Stimulated activated CD8-positive, alpha-beta memory T cell treated with anti-CD3 and anti-CD28 coated beads, Interleukin-4, amount 100 ng/mL, for 48 hours (primary cell): ENCODE measurements around the gene CITED4.

ENCODE experiments used
- DNase-seq: peaks from one replicate; pipeline ENCODE4 v3.0.0-alpha.2; 2020

CITED4 gene

GRCh38 chr1:40884055-40884795 lies 22.1 kb upstream of the CITED4 start:
- DNase-seq: no peak

GRCh38 chr1:40880813-40881549 lies 18.8 kb upstream of the CITED4 start:
- no peak for DNase-seq

- no peak for DNase-seq
Observed at GRCh38 chr1:40879482-40880175, 17.5 kb upstream of the CITED4 start.

GRCh38 chr1:40878906-40879305 lies 16.7 kb upstream of the CITED4 start:
- no peak for DNase-seq

GRCh38 chr1:40877698-40878097 lies 15.5 kb upstream of the CITED4 start:
- DNase-seq: peak; percentile 36

- DNase-seq: no peak
Observed at GRCh38 chr1:40876891-40877290, 14.7 kb upstream of the CITED4 start.

GRCh38 chr1:40876436-40876761 lies 14.2 kb upstream of the CITED4 start:
- DNase-seq: no peak

- DNase-seq: no peak
Observed at GRCh38 chr1:40873863-40874472, 11.8 kb upstream of the CITED4 start.

- DNase-seq: no peak
Observed at GRCh38 chr1:40872276-40872675, 10.1 kb upstream of the CITED4 start.

GRCh38 chr1:40870135-40870728 lies 8.1 kb upstream of the CITED4 start:
- no peak for DNase-seq

GRCh38 chr1:40868051-40868723 lies 6.0 kb upstream of the CITED4 start:
- no peak for DNase-seq

GRCh38 chr1:40861224-40862003 lies 749 bp downstream of the CITED4 start:
- peak; percentile 36 for DNase-seq

GRCh38 chr1:40860706-40861223 lies 1.4 kb downstream of the CITED4 start:
- no peak for DNase-seq

- DNase-seq: no peak
Observed at GRCh38 chr1:40858856-40859416, 3.2 kb downstream of the CITED4 start.

GRCh38 chr1:40857737-40858136 lies 4.4 kb downstream of the CITED4 start:
- no peak for DNase-seq

- DNase-seq: no peak
Observed at GRCh38 chr1:40856656-40857302, 5.4 kb downstream of the CITED4 start.

- DNase-seq: no peak
Observed at GRCh38 chr1:40856116-40856515, 6.0 kb downstream of the CITED4 start.

- DNase-seq: peak; percentile 48
Observed at GRCh38 chr1:40855513-40855912, 6.7 kb downstream of the CITED4 start.

GRCh38 chr1:40853885-40854170 lies 8.3 kb downstream of the CITED4 start:
- DNase-seq: no peak

- no peak for DNase-seq
Observed at GRCh38 chr1:40853113-40853884, 8.9 kb downstream of the CITED4 start.
